ENCODE results near the gene GPSM3.
"Not testable (repeated sequence)": the region's sequence is repeated elsewhere in the genome, so short reads cannot be mapped to it uniquely, and the experiment has no call there.

Gene GPSM3

DNA sequence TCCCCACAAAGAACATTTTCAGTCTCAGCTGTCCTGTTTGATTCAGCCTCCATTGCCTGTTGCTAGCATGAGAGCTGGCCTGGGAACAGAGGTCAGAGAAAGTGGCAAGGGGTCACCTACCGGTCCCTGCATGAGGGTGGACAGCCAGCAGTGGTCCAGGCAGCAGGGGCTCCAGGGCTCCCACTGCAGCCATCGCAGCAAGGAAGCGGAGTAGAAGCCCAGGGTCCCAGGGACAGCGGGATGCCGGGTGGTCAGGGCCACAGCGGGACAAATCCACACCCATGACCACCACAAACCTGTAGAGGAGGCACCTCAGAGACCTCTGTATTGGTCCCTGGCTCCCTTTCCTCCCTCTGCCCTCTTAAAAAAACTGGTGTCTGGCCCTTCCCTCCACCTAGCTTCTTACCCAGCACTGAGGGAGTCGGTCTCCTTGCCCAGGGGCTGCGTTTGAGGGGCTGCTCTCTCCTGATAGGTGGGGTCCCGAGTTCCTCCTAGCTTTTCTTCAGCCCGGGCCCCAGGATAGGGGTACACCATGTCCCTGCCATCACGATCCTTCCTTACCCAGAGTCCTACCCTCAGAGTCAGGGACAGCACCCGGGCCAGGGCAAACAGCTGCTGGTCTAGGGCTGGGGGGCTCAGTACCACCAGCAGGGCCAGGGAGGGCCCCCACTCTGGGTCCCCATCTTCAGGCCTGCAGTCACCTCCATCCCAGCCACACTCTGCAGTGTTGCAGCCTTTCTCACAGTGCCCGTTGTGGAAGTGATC is 8.4 kb upstream of the GPSM3 start:
- DNase-seq: no peak

DNA sequence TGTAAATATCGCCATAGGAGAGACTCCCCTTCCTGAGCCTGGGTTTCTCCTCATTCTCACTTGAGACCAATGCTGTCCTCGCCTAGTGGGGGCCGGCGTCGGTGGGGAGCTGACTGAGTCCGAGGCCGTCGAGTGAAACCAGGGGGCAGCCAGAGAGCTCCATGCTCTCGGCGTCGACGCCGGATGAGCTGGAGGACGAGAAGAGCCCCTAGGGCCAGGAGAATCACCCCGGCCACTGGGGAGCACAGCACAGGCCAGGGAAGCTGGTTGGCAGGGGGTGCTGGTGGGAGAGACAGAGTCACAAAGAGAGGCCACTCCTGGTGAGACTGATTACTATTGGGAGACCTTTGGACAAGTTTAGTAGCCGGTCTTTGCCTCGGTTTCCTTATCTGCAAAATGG is 6.4 kb upstream of the GPSM3 start:
- DNase-seq: no peak

DNA sequence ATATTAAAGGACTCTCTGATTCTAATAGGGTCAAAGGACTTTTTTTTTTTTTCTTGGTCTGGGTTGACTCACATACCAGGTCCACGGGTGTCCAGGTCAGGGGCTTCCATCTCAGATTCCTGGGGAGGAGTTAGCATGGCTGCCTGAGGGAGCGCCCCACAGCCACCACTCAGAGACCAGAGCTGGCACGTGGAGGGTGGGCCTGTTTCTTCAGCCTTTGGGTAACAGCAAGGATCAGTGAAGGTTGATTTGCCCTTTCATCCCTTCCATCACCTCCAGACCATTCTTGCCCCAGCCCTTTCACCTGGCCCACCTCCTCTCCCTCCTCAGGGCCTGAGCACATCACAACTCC is 5.9 kb upstream of the GPSM3 start:
- no peak for DNase-seq

DNA sequence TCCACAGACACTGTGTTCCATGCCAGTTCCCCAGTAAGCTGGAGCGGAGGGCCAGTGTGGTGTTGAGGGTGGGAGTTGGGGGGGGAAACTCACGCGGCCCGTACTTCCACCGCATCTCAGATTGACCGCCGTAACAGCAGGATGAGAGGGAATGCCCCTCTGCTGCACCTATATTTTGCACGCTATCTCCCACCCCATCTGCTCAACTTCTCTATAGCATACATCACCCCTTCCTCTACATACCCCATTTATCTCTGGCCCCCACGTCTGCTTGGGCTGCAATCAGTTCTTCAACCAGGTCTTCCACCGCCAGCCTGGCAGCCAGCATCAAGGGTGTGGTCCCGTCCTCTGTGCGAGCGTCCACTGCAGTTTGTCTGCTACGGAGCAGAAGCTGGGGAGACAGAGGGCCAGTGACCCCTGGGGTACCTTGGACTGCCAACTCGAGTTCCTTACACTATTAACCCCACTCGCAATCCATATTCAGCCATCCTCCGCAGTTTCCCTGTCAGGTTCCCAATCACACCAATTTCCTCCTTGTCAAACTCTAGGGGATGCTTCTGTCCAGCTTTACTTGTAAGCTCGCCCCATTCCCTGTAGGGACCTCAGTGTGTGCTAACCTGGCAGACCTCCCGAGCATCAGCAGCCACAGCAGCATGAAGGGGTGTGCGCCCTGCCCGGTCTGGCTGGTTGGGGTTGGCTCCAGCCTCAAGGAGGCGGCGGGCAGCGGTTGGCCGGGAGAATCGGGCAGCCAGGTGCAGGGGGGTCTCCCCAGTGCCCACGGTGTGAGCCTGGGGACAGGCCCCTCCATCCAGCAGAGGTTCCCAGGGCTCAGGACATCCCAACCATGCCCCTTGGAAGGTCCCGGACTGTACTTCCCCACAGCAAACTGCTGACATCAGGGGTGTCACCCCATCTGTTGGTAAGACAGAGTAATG is 4.5 kb upstream of the GPSM3 start:
- no peak for DNase-seq

DNA sequence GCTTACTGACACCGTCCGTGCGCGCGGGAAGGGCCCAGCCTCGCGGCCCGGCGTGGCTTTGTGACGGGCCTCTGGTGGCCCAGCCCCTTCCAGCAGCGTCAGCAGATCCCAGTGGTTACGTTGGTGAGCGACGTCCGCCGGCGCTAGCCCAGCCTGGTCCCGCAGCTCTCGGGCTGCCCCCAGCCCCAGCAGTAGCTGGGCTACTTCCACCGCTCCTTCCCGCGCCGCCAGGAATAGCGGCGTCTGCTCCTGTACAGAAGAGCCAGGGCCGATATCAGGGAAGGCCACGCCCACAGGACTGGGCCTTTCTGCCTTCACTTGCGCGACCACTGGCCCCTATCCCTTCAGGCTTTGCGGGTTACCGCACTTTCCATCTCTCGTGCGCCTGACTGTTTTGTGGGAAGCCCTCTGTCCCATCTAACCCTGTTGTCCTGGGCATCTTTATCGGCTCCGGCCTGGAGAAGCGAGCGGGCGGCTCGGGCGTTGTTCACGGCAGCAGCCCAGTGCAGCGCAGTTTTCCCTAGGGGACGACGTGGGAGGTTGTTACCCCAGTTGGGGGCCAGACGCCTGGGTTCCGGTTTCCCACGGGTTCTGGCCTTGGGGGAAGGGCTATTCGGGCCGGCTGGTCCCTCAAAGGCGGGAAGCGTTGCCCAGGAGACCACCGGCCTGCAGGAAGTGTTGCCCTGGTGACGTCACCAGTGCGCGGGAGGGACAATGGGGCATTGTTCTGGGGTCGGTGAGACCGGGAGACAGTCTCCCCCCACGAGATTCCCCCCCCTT is 3.6 kb upstream of the GPSM3 start:
- DNase-seq: peak; percentile 70 to 78

DNA sequence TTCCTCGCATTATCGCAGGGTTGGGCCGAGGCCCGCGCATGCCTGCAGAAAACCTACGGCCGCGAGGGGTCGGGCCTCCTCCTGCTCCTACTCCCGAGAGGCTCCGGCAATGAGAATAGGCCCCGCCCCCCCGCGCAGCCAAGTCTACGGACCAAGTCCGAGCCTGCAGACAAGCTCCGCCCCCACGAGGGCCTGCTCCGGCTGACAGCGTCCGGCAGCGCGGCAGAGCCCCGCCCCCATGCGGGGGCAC is 3.1 kb upstream of the GPSM3 start:
- DNase-seq: peak; percentile 100

DNA sequence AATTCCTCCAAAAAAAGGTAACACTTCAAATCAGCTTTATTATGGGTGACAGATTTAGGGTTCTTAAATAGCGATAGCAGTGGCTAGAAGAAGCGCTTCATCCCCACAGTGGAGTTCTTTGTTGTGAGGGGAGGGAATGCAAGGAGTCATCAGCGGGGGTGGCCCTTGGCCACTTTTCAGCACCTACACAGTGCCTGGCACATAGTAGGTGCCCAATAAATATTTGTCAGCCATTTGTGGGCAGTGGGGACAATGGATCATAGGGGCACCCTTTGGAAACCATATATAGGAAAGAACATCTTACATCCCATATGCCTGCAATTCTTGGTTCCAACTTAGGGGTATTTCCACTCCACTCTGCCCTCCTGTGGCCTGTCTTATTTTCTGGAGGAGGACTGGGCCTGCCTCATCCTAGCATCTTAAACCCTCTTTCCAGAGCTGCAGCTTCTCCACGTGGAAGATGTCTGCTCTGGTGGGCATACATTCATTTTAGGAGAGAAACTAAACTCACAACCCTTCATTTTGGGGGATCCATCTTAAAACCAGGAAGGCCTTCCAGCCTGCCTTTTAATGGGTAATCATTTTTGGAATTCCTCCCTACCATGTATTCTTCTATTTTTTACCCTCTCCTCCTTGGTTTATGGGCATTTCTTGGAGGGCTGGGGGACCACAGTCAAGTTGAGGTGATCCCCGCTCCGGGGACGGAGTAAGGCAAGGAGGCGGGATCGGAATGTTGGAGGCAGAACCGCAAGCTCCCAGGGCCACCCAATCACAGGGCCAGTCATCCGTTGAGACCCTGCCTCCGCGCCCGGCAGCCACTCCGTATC is 2.6 kb upstream of the GPSM3 start:
- peak in 1 of 2 experiments; percentile 47 for DNase-seq

DNA sequence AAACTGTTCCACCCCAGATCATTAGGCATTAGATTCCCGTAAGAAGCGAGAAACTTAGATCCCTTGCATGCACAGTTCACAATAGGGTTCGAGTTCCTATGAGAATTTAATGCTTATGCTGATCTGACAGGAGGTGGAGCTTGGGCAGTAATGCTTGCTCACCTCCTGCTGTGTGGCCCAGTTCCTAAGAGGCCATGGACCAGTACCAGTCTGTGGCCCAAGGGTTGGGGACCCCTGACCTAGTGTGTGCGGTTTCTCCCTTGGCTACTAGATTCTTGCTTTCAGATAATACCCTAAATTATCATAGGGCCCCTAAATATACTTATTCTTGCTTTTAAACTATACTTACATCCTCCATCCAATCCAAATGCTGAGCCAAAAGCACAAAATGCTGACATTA is 1.9 kb upstream of the GPSM3 start:
- no peak for DNase-seq

DNA sequence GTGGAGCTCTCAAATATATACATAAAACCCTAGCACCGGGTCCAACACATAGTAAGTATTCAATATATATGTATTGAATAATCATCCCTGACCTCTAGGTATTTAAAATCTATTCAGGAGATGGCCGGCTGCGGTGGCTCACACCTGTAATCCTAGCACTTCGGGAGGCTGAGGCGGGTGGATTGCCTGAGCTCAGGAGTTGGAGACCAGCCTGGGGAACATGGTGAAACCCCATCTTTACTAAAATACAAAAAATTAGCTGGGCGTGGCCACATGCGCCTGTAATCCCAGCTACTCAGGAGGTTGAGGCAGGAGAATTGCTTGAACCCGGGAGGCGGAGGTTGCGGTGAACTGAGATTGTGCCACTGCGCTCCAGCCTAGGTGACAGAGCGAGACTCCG is 653 bp upstream of the GPSM3 start:
- DNase-seq: peak in 1 of 2 experiments; percentile 8

DNA sequence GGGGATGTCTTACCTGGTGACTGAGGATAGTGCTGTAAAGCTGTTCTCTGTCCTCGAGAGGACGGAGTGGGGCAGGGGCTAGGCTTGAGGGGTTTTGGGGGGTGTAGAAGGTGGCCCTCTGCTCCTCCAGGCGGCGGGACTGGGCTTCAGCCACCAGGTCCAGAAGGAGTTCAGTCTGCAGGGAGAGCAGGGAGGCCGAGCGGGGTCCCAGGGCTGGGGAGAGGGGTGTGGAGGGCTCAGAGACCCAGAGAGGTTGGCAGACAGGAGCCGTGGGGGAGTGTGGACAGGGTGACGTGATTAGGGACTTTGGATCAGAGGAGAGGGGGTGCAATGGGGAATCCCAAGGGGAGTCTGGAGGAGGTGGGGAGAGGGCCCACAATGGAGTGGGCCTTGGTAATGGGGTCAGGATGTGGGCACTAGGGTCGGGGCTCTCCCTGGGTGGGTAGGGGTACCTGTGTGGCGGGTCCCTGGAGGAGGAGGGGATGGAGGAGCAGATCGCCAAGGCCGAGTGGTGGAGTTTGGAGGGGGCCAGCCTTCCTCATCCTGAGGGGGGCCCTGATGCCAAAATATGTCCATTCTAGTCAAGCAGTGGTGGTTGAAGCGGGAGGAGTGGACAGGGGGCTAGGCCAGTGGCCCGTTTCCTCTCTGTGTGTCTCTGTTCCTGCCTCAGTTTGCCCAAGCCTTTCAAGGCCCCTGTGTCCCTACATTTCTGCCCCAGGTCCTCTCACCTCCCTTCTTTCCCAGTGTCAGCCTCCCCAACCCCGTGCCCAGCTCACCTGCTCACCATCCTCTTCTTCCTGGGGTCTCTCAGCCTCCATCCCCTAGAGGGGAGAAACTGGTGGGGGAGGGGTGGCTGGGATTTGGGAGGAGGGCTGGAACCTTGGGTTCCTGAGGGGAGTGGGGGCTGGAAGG is 491 bp downstream of the GPSM3 start:
- DNase-seq: no peak

DNA sequence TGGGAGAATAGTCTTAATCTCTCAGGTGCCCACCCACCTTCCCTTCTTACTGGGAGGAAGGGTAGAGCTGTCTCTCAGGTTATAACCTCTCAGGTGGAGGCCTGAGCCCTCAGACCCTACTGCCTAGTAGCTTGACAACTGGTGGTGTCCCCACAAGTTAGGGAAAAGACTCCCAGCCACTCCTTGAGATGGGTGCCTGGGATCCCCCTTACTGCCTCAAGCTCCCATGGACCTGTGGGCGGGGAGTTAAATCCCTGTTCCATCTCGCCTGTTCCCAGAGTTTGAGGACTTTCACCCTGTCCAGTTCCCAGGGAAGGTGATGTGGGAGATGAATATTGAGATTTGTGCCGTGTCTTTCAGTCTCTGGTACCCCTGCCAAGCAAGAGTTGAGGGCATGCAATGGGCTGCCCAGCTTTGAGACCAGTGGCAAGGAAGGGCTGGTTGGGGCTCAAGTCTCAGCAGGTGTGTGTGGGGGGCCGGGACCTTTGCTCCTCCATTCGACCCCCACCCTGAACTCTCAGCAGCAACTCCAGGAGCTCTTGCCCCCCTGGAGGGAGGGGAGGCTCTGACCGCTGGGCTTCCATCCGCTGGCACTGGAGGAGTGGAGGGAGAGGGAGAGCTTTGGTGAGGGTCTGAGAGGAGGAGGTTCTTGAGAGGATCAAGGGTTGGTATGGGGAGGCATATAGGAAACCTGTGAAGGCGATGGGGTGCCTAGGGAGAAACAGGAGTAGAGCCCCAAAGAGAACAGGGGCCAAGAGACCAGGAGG is 1.3 kb downstream of the GPSM3 start:
- DNase-seq: no peak

DNA sequence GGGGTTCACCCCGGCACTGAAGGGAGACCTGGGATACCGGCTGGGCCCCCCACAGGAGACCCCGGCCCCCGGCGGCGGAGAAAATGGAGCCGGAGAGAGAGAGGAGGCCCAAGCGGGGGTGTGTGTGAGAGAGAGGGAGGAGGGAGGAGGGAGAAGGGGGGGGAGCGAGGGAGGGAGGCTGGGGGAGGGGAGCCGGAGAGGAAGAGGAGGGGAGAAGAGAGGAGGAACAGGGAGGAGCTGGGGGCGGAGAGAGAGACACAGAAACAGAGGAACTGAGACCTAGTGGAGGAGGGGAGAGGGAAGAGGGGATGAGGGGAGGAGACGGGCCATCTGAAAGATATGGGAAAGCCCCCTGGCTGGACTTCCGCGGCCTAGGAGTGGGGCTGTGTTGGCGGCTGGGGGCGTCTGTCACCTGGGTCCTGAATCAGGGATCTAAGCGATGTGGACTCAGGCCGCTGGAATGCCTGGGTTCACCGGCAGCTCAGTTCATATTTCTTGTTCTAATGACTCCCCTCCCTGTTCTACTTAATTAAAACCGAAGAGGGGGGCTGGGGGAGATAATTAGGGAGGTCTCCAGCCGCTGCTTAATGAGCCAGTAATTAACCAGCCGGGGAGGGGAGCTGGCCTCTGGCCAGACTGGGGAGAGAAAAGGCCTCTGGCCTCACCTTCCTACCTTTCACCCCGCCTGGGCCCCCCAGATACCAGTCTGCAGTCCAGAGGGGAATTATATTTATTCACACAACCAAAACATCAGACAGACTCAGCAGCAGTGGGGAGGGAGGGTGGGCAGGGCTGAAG is 2.2 kb downstream of the GPSM3 start, which contains the start of gene PBX2:
Gene PBX2 (minus strand): TSS at position 149 of the 798 bp plus-strand sequence. CDS start 287 bp downstream, outside the sequence.
- DNase-seq: peak; percentile 90 to 92

DNA sequence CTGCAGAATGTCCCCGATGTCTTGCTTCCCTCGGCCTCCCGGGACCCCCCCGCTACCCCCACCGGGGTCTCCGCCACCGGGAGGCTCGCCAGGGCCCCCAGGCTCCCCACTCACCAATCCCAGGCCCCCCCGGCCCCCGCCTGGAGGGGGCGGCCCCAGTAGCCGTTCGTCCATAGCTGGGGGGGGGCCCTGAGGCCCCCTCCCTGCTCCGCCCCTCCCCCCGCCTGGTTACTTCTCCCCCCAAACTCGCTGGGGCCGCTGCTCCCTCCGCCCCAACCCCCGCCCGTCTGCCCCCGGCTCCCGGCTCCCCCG is 2.7 kb downstream of the GPSM3 start:
- DNase-seq: no peak

DNA sequence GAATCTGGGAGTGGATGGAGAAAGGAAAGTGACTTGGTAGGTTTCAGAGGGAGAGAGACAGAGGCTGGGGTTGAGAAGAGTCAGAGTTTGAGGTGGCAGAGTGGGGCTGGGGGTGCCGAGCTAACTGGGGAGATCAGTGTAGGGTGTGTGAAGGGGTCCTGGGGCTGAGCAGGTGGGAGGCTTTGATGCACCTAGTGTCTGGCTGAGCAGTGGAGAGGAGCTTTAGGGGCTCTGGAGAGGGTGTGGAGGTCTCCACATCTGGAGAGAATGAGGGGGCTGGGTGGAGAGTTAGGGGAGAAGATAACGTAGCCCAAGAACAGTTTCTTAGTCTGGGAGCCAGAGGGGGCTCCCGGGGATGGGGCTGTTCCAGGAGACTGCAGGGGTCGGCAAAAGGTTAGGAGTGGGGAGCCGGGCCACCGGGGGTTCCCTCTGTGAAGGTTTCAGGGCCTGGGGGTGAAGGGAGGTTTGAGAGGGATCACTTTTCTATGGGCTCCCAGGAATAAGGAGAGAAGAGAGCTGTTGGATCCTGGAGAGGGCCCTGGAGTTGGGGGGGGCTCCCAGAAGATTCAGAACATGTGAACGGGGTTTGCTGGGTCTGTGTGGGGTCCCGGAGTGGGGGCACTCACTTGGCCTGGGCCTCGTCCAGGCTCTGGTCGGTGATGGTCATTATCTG is 3.2 kb downstream of the GPSM3 start:
- DNase-seq: no peak

DNA sequence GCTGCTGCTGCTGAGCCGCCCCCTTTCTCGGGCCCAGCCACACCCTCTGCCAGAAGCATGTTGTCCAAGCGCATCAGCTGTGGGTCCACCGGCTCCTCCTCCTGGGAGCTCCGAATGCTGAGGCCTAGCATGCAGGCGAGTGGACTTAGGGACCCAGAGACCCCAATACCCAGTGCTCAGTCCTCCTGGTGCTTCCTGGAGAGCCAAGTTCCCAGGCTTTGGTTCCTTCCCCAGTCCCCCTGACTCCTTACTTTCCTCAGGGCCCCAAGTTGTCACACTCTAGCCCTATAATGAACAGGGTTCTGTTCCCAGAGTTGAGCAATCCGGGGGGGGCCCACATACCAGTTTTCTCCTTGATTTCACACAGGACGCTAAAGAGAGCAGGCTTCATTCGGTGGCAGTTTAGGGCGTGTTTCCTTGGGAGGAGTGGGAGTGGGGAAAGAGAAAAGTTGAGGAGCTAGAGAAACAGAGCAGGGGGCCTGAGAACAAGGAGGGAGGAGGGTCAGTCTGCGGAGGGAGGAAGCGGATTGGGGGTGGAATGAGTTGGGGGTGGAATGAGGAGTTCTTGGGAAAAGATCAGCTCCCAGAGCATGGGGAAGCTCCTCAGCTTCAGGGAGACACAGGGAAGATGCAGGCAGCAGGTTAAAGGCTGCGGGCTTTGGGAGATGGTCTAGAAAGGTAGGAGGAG is 3.9 kb downstream of the GPSM3 start:
- no peak for DNase-seq

DNA sequence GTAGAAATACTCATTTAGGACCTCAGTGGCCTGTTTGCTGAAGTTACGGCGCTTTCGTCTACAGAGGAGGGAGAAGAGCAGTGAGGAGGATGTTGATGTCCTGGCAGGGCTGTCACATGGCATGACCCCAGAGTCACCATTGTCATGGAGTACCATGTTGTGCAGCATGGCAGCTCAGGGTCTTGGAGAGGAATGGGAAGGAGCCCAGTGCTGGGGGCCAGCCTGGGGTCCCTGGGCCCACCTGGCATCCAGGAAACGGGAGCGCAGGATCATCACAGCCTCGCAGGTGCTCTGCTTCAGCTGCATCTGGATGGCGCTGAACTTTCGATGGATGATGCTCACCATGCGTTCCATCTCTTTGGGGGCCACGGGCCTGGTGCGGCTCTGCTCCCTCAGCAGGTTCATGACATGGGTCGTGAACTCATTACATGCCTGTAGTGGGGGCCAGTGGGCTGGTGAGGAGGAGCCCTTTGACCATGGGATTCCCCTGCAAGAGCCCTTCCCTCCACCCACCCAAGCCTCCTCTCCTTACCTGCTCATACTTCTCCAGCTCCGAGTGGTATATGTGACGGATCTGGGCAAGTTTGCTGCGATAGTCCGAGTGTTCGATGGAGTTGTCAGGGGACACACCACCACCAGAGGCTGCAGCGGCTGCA is 4.6 kb downstream of the GPSM3 start:
- DNase-seq: not testable (repeated sequence)

DNA sequence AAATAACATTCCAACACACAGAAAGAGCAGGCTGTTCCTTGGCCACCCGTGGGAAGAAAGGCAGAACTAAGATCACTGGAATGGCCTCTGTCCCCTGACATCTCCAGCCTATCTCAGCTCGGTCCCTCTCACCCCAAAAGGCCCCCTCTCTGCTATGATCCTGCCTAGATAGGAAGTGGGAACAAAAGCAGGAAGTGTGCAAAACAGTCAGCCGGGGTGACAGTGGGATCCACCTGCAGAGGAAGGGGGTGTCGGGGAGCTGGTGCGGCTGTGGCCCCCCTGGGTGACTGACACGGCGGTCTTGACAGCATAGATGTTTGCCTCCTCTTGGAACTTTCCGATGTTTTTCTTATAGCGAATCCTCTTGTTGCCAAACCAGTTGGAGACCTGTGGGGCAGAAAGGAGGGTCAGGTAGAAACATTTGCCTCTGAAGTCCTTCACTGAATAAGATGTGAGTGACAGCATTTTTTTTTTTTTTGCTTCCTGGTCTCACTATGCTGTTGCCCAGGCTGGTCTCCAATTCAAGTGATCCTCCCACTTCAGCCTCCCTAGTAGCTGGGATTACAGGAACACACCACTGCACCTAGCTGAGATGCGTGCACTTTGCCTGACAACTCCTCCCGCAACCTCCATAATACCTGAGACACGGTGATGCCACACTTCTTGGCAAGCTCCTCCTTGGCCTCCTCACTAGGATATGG is 5.3 kb downstream of the GPSM3 start:
- no peak for DNase-seq
